ENCODE results near the gene CAPN12.

GRCh38 chr19:38699647-38700349, 44.5 kb downstream of the CAPN12 start:
- TF ChIP-seq EZH2 (IDR thresholded peaks at IDR 0.05; ENCODE audit: low read length) (no peak), CTCF (optimal IDR thresholded peaks at IDR 0.05 in 1 of 3, IDR thresholded peaks at IDR 0.05 in 1 of 3, conservative IDR thresholded peaks at IDR 0.05 in 1 of 3; ENCODE audit: extremely low read depth in 1 of 3, insufficient read depth in 2 of 3, low read length in 3 of 3) (no peak)
